ENCODE data around the gene SNAP25. TPM values are rescaled to one million over a fixed set of nuclear protein-coding genes. Genes with fewer than 3 reads are reported as not detected.

The SNAP25 gene
- total and polyA plus RNA-seq, 10 of the 15 experiments (the other 5 are each of a cell fraction or from before 2014, with no cell fraction given): not detected

DNA sequence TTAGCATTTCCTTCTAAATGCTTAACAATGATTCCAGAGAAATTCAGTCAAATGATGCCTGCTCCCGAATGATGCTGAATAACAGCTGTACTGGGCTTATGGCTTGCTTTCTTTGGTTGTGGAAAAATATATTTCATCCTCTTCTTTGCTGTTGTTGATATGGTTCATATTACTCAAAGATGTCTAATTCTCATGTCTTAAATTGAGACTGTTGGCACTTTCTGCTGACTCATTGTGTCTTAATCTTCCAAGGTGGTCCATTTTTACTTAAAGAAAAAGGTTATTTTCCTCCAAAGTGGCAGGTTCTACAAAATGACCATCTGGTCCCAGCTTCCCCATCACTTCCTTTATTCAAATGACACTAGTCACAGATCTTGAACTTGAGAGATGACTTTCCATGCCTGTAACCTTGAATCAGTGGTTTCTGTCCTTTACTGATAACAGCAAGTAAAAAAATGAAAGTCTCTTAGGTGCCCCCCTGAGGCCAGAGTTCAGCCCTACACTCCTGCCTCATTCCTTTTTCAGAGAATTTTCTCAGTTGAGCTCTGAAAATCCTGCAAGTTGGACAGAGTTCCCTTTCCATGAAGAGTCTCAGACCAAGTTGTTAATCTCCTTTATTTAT, 6.9 kb downstream of the SNAP25 start:
- no peak overlapping the region for H2AFZ ChIP-seq (ENCODE audit: control insufficient read depth, low read depth, low read length)
- ATAC-seq (peak; percentile 66), FAIRE-seq (no peak), DNase-seq (ENCODE audit: low read depth, low spot score) (no peak)
- no peaks in the 10 kb centered on the region for H3K36me3 ChIP-seq (ENCODE audit: control insufficient read depth in 2 of 2, insufficient read depth in 2 of 2, low read length in 1 of 2)
- RAD21 ChIA-PET (ENCODE audit: unreplicated experiment): interaction anchor here (1.0 kb wide), 1 partner anchor 156 kb away, joined by 3 read pairs; no protein-coding TSS in a partner anchor
- H3K4me3 ChIP-seq: no peak overlapping the region
- H3K9ac ChIP-seq (ENCODE audit: control insufficient read depth, insufficient read depth, low read length): no peak overlapping the region
- intact Hi-C loops (cut with micrococcal nuclease; ENCODE audit: unreplicated experiment): loop anchor here (5.0 to 10.0 kb wide), 2 partner anchors 251 to 608 kb away; no protein-coding TSS in a partner anchor
- no peaks in the 10 kb centered on the region for H3K27me3 ChIP-seq (replicated peaks in 1 of 2; ENCODE audit: control insufficient read depth in 2 of 2, insufficient read depth in 2 of 2, low read length in 1 of 2)
- no peaks in the 10 kb centered on the region for H3K9me3 ChIP-seq (replicated peaks; ENCODE audit: control insufficient read depth, insufficient read depth, low read length)
- H3K4me1 ChIP-seq (ENCODE audit: control insufficient read depth, insufficient read depth, low read length): no peaks in the 10 kb centered on the region
- 83% methylated on average over 1 of the region's 1 CpG for WGBS (ENCODE audit: insufficient coverage, insufficient replicate concordance, low lambda C conversion rate, missing lambda C conversion rate)
- no TSS peak for BruUV-seq (replicated peaks)
- H3K4me2 ChIP-seq (ENCODE audit: control insufficient read depth, insufficient read depth): no peak overlapping the region
- CTCF ChIA-PET: interaction anchor here (0.8 to 2.1 kb wide), 3 partner anchors 55 to 247 kb away, joined by 3 to 5 read pairs (median 4); no protein-coding TSS in a partner anchor
- TF ChIP-seq SMARCA5 (IDR thresholded peaks at IDR 0.05) (no peak), RAD21 (IDR thresholded peaks at IDR 0.05; ENCODE audit: insufficient read depth, low read depth, low read length) (peak; percentile 20; the same call in 1 of the 2 replicates), SMC3 (IDR thresholded peaks at IDR 0.05; ENCODE audit: borderline replicate concordance, low read length) (0 out of 2 replicates have a peak, but pooled peaks have one; percentile 24), KDM1A (IDR thresholded peaks at IDR 0.05; ENCODE audit: borderline replicate concordance) (no peak)
- TF ChIP-seq, protein P1, sequence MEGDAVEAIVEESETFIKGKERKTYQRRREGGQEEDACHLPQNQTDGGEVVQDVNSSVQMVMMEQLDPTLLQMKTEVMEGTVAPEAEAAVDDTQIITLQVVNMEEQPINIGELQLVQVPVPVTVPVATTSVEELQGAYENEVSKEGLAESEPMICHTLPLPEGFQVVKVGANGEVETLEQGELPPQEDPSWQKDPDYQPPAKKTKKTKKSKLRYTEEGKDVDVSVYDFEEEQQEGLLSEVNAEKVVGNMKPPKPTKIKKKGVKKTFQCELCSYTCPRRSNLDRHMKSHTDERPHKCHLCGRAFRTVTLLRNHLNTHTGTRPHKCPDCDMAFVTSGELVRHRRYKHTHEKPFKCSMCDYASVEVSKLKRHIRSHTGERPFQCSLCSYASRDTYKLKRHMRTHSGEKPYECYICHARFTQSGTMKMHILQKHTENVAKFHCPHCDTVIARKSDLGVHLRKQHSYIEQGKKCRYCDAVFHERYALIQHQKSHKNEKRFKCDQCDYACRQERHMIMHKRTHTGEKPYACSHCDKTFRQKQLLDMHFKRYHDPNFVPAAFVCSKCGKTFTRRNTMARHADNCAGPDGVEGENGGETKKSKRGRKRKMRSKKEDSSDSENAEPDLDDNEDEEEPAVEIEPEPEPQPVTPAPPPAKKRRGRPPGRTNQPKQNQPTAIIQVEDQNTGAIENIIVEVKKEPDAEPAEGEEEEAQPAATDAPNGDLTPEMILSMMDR (IDR thresholded peaks at IDR 0.05 in 2 of 3, conservative IDR thresholded peaks at IDR 0.05 in 1 of 3; ENCODE audit: control insufficient read depth in 2 of 3, extremely low read depth in 1 of 3, insufficient read depth in 1 of 3, low read depth in 3 of 3, low read length in 3 of 3): peak in 1 of 3 experiments; percentile 24; a peak in 2 of 6 replicates
- H3K27ac ChIP-seq (ENCODE audit: control insufficient read depth, insufficient read depth): no peak overlapping the region
- H4K20me1 ChIP-seq (ENCODE audit: control insufficient read depth, insufficient read depth): no peaks in the 10 kb centered on the region
- H3K79me2 ChIP-seq (ENCODE audit: control insufficient read depth, insufficient read depth, low read length): no peaks in the 10 kb centered on the region
- SMC1A ChIA-PET (ENCODE audit: uncharacterized antibody, unreplicated experiment): interaction anchor here (0.6 to 1.1 kb wide), 3 partner anchors 18 to 249 kb away, joined by 3 to 4 read pairs (median 3); no protein-coding TSS in a partner anchor
- POLR2A ChIA-PET: no interaction called here
- in situ Hi-C loops (cut with MboI): no loop called here
